ENCODE measurements around the gene MUC3A.
"Not testable (repeated sequence)": the region's sequence is repeated elsewhere in the genome, so short reads cannot be mapped to it uniquely, and the experiment has no call there.

GRCh38 chr7:100992280-100992679 lies 42.9 kb downstream of the MUC3A start:
- TF ChIP-seq POLR2A, CTCF, POLR2AphosphoS5 (IDR thresholded peaks at IDR 0.05): not testable (repeated sequence)
